Germinal center (tissue), 1 donor: ENCODE data around the gene MALT1.
"Not testable (repeated sequence)": the region's sequence is repeated elsewhere in the genome, so short reads cannot be mapped to it uniquely, and the experiment has no call there.

ENCODE experiments used
- DNase-seq: peaks from one replicate; pipeline ENCODE4 v3.0.0; 2012; ENCODE audit warnings: mixed read lengths, low spot score

Gene MALT1

DNA sequence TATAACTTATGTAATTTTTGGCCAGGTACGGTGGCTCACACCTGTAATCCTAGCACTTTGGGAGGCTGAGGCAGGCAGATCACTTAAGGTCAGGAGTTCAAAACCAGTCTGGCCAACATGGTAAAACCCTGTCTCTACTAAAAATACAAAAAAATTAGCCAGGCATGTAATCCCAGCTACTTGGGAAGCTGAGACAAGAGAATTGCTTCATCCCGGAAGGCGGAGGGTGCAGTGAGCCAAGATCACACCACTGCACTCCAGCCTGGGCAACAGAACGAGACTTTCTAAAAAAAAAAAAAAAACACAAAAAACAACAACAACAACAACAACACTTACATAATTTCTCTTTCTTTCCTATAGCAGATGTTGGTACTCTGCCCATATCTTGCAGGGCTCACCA lies 105.3 kb downstream of the MALT1 start:
- not testable (repeated sequence) for DNase-seq

GRCh38 chr18:58777471-58777870 lies 106.2 kb downstream of the MALT1 start:
- DNase-seq: no peak

- DNase-seq: no peak
Measured at GRCh38 chr18:58779529-58779928, 108.3 kb downstream of the MALT1 start.

DNA sequence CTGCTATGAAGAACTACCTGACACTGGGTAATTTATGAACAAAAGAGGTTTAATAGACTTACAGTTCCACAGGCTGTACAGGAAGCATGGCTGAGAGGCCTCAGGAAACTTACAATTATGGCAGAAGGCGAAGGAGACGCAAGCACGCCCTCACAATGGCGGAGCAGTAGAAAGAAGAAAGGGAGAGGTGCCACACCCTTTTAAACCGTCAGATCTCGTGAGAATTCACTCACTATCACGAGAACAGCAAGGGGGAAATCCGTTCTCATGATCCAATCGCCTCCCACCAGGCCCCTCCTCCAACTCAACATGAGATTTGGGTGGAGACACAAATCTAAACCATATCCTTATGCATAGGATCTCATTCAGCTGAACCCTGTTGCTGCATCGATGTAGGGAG lies 108.8 kb downstream of the MALT1 start:
- no peak for DNase-seq

- peak; percentile 74 for DNase-seq
Measured at GRCh38 chr18:58781627-58782194, 110.4 kb downstream of the MALT1 start.

DNA sequence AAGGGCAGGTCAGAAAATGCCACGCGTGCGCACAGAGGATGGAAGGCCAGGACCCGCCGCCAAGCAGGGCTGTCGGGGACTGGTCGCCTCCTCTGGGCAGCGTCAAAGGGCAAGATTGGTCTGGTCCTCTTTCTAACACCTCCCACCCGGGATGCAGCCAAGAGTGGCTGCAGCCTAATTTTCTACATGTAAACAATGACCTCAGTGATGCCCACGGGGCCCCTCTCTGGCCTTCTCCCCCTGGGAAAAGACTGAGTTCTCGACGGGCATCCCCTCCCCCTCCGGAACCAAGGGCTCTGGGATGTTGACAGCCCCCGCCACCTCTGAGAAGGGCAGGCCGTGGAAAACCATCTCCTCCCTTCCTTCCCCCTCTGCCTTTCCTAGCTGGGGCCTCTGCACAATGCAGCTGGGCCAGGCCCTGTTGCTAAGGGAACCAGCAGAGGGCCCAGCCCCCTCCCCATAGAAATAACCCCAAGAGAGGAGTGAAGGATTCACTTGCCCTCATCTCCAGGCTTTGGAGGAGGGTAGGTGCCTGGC lies 113.4 kb downstream of the MALT1 start:
- no peak for DNase-seq

DNA sequence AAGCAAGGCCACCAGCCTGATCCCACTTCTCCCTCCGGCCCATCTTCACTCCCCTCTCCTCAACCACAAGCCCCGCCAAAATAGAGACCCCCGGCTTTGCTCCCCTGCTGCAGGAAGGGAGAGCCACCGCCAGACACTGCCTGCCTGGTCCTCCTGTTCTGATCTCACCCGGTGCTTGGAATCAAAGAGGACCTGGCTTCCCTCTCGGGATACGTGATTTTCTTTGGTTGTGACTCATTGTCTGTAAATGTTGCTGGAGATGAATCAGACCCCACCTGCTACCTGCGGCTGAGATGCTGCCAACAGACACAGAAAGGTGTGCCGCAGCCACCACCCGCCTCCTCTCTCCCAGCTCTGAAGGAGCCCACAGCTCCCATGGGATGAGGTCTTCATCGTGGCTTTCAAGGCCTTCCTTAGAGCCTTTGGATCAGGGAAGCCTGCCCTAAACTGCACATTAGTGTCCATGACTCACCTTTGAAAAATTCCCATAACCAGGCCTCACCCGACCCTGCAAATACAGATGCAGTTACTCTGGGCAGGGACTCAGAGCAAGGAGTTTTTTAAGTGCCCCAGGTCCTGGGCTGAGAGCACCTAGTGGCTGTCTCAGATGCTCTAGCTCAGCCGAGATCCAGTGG lies 114.0 kb downstream of the MALT1 start:
- no peak for DNase-seq

GRCh38 chr18:58785870-58786269 lies 114.6 kb downstream of the MALT1 start:
- DNase-seq: no peak

DNA sequence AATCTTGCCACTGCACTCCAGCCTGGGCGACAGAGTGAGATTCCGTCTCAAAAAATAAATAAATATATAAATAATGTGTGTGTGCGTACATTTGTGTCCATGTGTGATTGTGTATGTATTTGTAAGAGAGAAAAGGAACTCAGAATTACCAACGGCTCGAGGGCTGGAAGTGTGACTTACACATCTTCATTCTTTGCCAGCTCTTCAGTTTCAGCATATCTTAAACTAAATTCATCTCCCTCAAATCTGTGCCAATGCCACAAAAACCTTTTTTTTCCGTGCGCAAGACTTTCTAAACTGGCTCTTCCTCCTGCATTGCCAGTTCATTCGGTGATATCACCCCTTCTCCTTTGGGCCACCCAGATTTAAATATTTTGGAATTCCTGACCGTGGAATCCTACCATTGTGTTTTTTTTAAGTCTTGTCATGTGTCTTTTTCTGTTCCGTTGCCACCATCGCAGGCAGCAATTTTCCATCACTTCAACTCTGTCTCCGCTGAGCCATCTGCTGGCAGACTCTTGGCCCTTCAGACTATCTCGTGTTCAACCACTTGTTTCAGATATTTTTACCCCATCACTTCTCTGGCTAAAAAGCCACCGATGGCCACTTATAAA lies 116.4 kb downstream of the MALT1 start:
- DNase-seq: no peak

GRCh38 chr18:58788470-58788869 lies 117.2 kb downstream of the MALT1 start:
- DNase-seq: no peak

DNA sequence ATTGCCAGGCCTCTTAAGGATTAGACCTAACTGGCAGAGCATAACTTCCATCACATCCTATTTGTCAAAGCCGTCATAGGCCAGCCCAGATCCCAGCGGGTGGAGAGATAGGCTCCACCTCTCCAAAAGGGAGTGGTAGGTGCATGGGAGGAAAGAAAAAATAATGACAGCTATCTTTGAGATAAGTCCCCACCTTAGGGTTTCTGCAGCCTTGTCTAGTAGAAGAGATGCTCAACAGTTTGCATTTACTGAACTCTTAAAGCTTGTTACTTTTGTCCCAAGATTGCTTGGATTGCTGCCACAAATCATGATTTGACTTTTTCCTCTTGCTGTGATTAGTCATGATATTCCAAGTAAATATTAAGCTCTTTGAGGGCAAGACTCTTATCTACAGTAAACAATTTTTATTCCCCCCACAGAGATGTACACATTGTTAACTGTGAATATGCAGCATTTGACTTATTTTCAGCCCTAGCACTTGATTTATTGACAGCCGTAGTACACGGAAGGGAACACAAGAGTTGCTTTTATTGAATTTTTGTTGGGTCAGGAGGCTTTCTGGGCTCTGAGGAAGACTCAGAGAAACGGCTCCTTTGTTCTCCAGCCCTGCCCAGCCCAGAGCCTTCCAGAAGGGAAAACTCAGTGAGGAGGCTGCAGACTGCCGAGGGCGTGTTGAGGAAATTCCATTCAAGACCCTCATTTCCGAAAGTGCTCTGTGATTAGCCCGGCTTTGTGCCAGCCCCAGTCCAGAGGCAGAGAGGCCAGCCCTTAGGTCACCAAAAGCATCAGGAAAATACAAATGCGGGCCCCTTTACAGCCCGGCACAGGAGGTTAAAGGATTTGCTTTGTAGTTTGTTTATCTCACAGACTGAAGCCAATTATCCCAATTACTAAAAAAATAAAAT lies 118.0 kb downstream of the MALT1 start:
- DNase-seq: no peak

GRCh38 chr18:58789876-58790240 lies 118.6 kb downstream of the MALT1 start:
- DNase-seq: no peak

- DNase-seq: peak; percentile 64
Measured at GRCh38 chr18:58792086-58792485, 120.8 kb downstream of the MALT1 start.

GRCh38 chr18:58793361-58793760 lies 122.1 kb downstream of the MALT1 start:
- no peak for DNase-seq

GRCh38 chr18:58796220-58796619 lies 125.0 kb downstream of the MALT1 start:
- no peak for DNase-seq

GRCh38 chr18:58800582-58800981 lies 129.3 kb downstream of the MALT1 start:
- DNase-seq: no peak

DNA sequence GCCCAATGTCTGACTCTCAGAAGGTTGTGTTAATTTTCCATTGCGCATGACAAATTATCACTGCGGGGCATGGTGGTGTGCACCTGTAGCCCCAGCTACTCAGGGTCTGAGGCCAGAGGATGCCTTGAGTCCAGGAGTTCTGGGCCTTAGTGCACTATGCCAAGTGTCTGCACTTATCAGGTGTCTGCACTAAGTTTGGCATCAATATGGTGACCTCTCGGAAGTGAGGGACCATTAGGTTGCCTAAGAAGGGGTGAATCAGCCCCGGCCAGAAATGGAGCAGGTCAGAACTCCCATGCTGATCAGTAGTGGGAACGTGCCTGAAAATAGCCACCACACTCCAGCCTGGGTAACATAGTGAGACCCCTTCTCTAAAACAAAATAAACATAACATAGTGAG lies 131.7 kb downstream of the MALT1 start:
- DNase-seq: no peak

DNA sequence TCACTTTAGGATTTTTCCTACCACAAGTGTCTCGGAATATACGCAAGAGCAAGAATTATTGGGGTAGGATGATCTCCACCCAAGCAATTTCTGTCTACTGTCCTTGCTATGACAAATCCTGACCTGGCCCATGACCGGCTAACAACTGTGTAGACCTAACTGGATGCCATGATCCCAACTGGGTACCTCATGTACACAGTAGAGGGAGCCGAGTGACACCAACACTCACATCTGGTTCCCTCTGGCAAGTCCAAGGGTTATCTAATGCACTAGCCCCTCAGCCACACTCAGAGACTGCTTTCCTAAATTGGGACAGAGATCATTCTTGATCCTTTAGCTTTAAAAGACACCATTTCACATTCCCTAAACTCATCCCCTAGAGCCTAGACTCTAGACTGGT lies 132.7 kb downstream of the MALT1 start:
- no peak for DNase-seq
